GM10266 (cell line): ENCODE results near the gene ANKRD40.

Experiments
- DNase-seq: peaks from one replicate; pipeline ENCODE4 v3.0.0; 2012; ENCODE audit errors: extremely low spot score
- TF ChIP-seq, protein P1 (sequence below): IDR thresholded peaks from 2 replicates; pipeline ENCODE4 v1.5.1; 2012; ENCODE audit warnings: mild to moderate bottlenecking, low read depth; ENCODE audit not compliant: control insufficient read depth, insufficient read depth; ENCODE audit errors: missing control alignments

ANKRD40 gene

GRCh38 chr17:50672831-50673551 is 34.7 kb downstream of the ANKRD40 start:
- TF ChIP-seq, protein P1, sequence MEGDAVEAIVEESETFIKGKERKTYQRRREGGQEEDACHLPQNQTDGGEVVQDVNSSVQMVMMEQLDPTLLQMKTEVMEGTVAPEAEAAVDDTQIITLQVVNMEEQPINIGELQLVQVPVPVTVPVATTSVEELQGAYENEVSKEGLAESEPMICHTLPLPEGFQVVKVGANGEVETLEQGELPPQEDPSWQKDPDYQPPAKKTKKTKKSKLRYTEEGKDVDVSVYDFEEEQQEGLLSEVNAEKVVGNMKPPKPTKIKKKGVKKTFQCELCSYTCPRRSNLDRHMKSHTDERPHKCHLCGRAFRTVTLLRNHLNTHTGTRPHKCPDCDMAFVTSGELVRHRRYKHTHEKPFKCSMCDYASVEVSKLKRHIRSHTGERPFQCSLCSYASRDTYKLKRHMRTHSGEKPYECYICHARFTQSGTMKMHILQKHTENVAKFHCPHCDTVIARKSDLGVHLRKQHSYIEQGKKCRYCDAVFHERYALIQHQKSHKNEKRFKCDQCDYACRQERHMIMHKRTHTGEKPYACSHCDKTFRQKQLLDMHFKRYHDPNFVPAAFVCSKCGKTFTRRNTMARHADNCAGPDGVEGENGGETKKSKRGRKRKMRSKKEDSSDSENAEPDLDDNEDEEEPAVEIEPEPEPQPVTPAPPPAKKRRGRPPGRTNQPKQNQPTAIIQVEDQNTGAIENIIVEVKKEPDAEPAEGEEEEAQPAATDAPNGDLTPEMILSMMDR = no peak
- no peak for DNase-seq

DNA sequence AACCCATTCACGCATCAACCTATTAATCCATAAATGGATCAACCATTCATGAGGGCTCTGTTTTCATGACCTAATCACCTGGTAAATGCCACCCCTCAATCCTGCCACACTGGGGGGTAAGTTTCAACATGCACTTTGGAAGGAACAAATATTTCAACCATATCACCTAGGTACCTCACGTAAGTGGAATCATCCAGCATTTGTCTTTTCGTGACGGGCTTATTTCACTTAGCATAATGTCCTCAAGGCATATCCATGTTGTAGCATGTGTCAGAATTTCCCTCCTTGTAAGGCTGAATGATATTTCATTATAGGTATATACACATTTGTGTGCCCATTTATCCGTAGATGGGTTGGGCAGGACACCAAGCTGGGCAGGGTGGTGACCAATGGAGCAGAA is 35.6 kb downstream of the ANKRD40 start:
- TF ChIP-seq, protein P1 = no peak
- DNase-seq = no peak

DNA sequence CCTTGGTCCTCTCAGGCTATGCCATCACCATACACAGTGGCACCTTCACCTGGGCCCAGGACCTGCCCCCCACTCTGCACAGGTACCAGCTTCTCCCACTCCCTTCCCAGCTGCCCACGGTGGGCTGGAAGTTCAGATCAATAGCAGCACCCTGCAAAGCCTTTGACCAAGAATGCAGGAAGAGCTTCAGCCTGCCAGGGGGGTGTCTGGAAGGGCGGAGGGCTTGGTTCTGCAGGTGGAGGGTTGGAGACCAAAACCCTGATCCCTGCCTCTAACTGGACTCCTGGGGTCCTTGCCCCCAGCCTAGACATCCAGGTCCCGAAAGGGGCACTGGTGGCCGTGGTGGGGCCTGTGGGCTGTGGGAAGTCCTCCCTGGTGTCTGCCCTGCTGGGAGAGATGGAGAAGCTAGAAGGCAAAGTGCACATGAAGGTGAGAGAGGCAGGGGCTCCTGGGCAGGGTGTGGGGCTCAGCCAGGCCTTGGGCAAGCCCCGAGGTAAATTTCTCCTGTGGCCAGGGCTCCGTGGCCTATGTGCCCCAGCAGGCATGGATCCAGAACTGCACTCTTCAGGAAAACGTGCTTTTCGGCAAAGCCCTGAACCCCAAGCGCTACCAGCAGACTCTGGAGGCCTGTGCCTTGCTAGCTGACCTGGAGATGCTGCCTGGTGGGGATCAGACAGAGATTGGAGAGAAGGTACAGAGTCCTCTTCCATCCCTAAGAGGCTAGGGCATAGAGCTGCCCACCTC is 38.7 kb downstream of the ANKRD40 start:
- TF ChIP-seq, protein P1 = no peak
- DNase-seq = no peak

DNA sequence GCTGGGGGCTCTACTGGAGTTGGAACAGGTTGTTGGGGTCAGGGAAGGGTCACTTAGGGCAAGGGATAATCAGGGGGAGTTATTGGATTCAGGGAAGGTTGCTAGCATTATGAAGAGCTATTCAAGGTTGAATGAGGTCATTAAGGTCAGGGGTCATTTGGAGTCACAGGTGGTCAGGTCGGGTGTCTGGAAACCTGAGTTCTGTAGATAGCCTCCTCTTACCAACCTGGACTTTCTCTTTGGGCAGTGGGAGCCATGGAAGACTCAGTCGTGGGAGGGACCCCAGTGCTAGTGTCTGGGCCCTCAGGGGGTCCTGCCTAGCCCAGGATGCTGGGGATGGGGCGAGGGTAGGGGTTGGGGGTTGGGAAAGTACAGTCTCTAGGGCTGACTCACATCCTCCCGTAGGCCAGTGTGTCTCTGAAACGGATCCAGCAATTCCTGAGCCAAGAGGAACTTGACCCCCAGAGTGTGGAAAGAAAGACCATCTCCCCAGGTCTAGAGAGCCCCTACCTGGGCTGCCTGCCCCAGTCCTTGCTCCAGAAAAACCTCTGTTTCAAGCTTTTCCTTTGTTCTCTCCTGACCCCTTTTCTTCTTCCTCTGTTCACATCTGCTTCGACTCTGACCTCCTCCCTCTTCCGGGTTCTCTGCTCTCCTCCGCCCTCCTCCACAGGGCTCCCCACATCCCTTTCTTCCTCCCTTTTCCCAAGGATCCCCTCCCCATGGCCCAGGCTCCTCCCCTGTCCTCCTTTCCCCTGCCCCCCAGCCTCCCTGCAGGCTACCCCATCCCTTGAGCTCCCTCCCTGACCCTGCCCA is 39.5 kb downstream of the ANKRD40 start:
- TF ChIP-seq, protein P1 = no peak
- DNase-seq = no peak

DNA sequence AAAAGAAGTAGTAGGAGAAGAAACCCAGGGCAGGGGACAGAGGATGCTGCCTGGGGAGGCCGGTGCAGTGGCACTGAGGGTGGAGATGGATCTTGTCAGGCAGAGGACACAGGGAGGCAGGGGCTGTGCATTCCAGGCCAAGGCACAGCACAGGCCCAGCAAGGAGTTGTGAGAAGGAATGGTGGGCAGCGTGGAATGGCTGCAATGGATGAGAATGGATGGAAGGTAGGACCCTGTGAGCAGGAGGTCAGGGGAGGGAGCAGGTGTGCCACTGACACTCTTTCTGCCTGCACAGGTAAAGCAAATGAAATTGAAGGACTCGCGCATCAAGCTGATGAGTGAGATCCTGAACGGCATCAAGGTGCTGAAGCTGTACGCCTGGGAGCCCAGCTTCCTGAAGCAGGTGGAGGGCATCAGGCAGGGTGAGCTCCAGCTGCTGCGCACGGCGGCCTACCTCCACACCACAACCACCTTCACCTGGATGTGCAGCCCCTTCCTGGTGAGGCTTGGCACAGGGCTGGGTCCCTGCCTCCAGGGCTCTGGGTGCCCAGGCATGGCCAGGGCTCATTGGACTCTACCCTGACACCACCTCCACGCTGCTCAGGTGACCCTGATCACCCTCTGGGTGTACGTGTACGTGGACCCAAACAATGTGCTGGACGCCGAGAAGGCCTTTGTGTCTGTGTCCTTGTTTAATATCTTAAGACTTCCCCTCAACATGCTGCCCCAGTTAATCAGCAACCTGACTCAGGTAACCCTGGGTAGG is 40.3 kb downstream of the ANKRD40 start:
- no peak for DNase-seq
- TF ChIP-seq, protein P1 = no peak

DNA sequence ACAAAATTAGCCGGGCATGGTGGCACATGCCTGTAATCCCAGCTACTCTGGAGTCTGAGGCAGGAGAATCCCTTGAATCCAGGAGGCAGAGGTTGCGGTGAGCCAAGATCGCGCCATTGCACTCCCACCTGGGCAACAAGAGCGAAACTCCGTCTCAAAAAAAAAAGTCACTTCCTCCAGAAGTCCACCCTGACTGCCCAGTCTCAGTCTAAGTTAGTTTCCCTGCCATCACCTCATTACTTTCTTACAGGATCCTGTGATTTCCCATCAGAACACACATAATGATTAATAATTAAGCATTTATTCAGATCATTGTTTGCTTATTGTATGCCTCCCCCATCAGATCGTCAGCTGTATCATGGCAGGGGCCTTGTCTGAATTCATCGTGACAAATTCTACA is 41.4 kb downstream of the ANKRD40 start:
- DNase-seq = no peak
- TF ChIP-seq, protein P1 = no peak
